Measurements from ENCODE around the gene RBM43. TPM values are rescaled to one million over a fixed set of nuclear protein-coding genes. Genes with fewer than 3 reads are reported as not detected.

Gene RBM43
- total and polyA plus RNA-seq, 9 of the 15 experiments (the other 6 are each of a cell fraction or from before 2014, with no cell fraction given): 1.3 to 6.9 (median 3.8) TPM

- TF ChIP-seq ZBTB43 (CRISPR knock-in tag; IDR thresholded peaks at IDR 0.05): 0 out of 2 replicates have a peak, but pooled peaks have one; percentile 44
- TF ChIP-seq TCF15 (CRISPR knock-in tag; IDR thresholded peaks at IDR 0.05): no peak
- TF ChIP-seq SETDB1 (IDR thresholded peaks at IDR 0.05; ENCODE audit: low read length): no peak
- no peak for TF ChIP-seq SP1 (CRISPR knock-in tag; IDR thresholded peaks at IDR 0.05)
- TF ChIP-seq PRDM10 (IDR thresholded peaks at IDR 0.05; ENCODE audit: partially characterized antibody): no peak
- TF ChIP-seq GABPB2 (CRISPR knock-in tag; conservative IDR thresholded peaks at IDR 0.05): no peak
- no peak for TF ChIP-seq ZBTB8A (IDR thresholded peaks at IDR 0.05; ENCODE audit: partially characterized antibody)
- TF ChIP-seq ZNF408 (CRISPR knock-in tag; IDR thresholded peaks at IDR 0.05; ENCODE audit: low read depth): no peak
- no peak for TF ChIP-seq SLC30A9 (CRISPR knock-in tag; IDR thresholded peaks at IDR 0.05)
- TF ChIP-seq DNMT1 (IDR thresholded peaks at IDR 0.05): no peak
- TF ChIP-seq ZKSCAN1 (IDR thresholded peaks at IDR 0.05; ENCODE audit: low read depth, low read length): peak; percentile 89
- TF ChIP-seq MIER1 (IDR thresholded peaks at IDR 0.05; ENCODE audit: low read depth): 0 out of 2 replicates have a peak, but pooled peaks have one; percentile 27
- no peak for TF ChIP-seq HLTF (IDR thresholded peaks at IDR 0.05)
- TF ChIP-seq CEBPB (tag; IDR thresholded peaks at IDR 0.05): no peak
- no peak for TF ChIP-seq EGR1 (conservative IDR thresholded peaks at IDR 0.05)
- TF ChIP-seq EZH2 (IDR thresholded peaks at IDR 0.05; ENCODE audit: borderline replicate concordance, low read depth, low read length): no peak
- no peak for TF ChIP-seq PURB (CRISPR knock-in tag; IDR thresholded peaks at IDR 0.05; ENCODE audit: low read depth)
- TF ChIP-seq ATF7 (IDR thresholded peaks at IDR 0.05): no peak
- no peak for TF ChIP-seq NCOA1 (IDR thresholded peaks at IDR 0.05; ENCODE audit: low read depth)
Observed at GRCh38 chr2:151261977-151262291, 271 bp upstream of the RBM43 start (continued).

Data from K562 (cell line).